Activated CD8-positive, alpha-beta memory T cell treated with anti-CD3 and anti-CD28 coated beads for 24 hours (primary cell): ENCODE data around the gene CDH23.

Source experiments
- DNase-seq: peaks from one replicate; pipeline ENCODE4 v3.0.0-alpha.2; 2020

Gene CDH23

GRCh38 chr10:71750124-71750841 is 353.6 kb downstream of the CDH23 start:
- no peak for DNase-seq

- DNase-seq: no peak
Observed at GRCh38 chr10:71750986-71751385, 354.3 kb downstream of the CDH23 start.

GRCh38 chr10:71751515-71752224 is 354.9 kb downstream of the CDH23 start:
- DNase-seq: no peak

- DNase-seq: no peak
Observed at GRCh38 chr10:71752391-71753090, 355.8 kb downstream of the CDH23 start.

- DNase-seq: no peak
Observed at GRCh38 chr10:71753091-71753959, 356.6 kb downstream of the CDH23 start.

GRCh38 chr10:71753960-71754505 is 357.3 kb downstream of the CDH23 start:
- no peak for DNase-seq

GRCh38 chr10:71754562-71754961 is 357.8 kb downstream of the CDH23 start:
- no peak for DNase-seq

- DNase-seq: no peak
Observed at GRCh38 chr10:71755179-71755879, 358.6 kb downstream of the CDH23 start.

- DNase-seq: no peak
Observed at GRCh38 chr10:71756311-71757191, 359.8 kb downstream of the CDH23 start.

- DNase-seq: no peak
Observed at GRCh38 chr10:71757399-71757922, 360.7 kb downstream of the CDH23 start.

GRCh38 chr10:71761105-71761511 is 364.4 kb downstream of the CDH23 start:
- DNase-seq: no peak

- DNase-seq: no peak
Observed at GRCh38 chr10:71761541-71762113, 364.9 kb downstream of the CDH23 start.

GRCh38 chr10:71762324-71762723 is 365.6 kb downstream of the CDH23 start:
- no peak for DNase-seq

GRCh38 chr10:71763352-71764127 is 366.8 kb downstream of the CDH23 start:
- no peak for DNase-seq

- DNase-seq: no peak
Observed at GRCh38 chr10:71765176-71765904, 368.6 kb downstream of the CDH23 start.

GRCh38 chr10:71765906-71766716 is 369.4 kb downstream of the CDH23 start:
- DNase-seq: no peak

- DNase-seq: no peak
Observed at GRCh38 chr10:71766717-71767419, 370.1 kb downstream of the CDH23 start.
